HepG2 (cell line): ENCODE measurements around the gene PLS1. TPM values are rescaled to one million over a fixed set of nuclear protein-coding genes. Genes with fewer than 3 reads are reported as not detected.

Experiments used
- CHD2 ChIP-seq: IDR thresholded peaks from 2 replicates; pipeline ENCODE4 v1.6.1; 2011; ENCODE audit warnings: low read depth, low read length, improper control_type of control experiment
- GABPA ChIP-seq, 2 experiments: IDR thresholded peaks; 2 replicates each; pipeline ENCODE4 v1.6.1; 2011 to 2016; ENCODE audit warnings: low read depth in 2 of 2, low read length in 1 of 2, missing biosample characterization in 1 of 2, missing genetic modification characterization in 1 of 2
- GPBP1L1 ChIP-seq: sonication (generic); formaldehyde crosslinking; IDR thresholded peaks from 2 replicates; pipeline ENCODE4 v1.5.0; 2020; ENCODE audit warnings: mild to moderate bottlenecking, missing genetic modification reagents
- HOXD1 ChIP-seq: sonication (generic); formaldehyde crosslinking; IDR thresholded peaks from 2 replicates; pipeline ENCODE4 v1.5.0; 2020; ENCODE audit warnings: missing genetic modification reagents
- LBX2 ChIP-seq: sonication (generic); formaldehyde crosslinking; IDR thresholded peaks from 2 replicates; pipeline ENCODE4 v1.5.0; 2020; ENCODE audit warnings: missing genetic modification reagents, mild to moderate bottlenecking, borderline replicate concordance
- MIER3 ChIP-seq: IDR thresholded peaks from 2 replicates; pipeline ENCODE4 v1.6.1; 2016; ENCODE audit warnings: missing compliant biosample characterization, borderline replicate concordance
- MXD3 ChIP-seq: IDR thresholded peaks from 2 replicates; pipeline ENCODE4 v1.6.1; 2016; ENCODE audit warnings: mild to moderate bottlenecking, missing biosample characterization, missing genetic modification reagents
- PCBP1 ChIP-seq: fragments of 200-400 bp; formaldehyde crosslinking; IDR thresholded peaks from 2 replicates; pipeline ENCODE4 v1.6.1; 2017; ENCODE audit warnings: mild to moderate bottlenecking, low read depth, low read length, borderline replicate concordance
- RFXAP ChIP-seq: sonication (generic); formaldehyde crosslinking; IDR thresholded peaks from 2 replicates; pipeline ENCODE4 v1.4.0; 2020; ENCODE audit warnings: missing genetic modification reagents, borderline replicate concordance
- RXRA ChIP-seq: sonication (generic); formaldehyde crosslinking; IDR thresholded peaks from 2 replicates; pipeline ENCODE4 v1.5.1; 2020; ENCODE audit warnings: missing genetic modification reagents
- SALL1 ChIP-seq: sonication (generic); formaldehyde crosslinking; IDR thresholded peaks from 2 replicates; pipeline ENCODE4 v1.8.0; 2022; ENCODE audit warnings: mild to moderate bottlenecking, missing genetic modification reagents
- SMC3 ChIP-seq: IDR thresholded peaks from 2 replicates; pipeline ENCODE4 v1.6.1; 2011; ENCODE audit warnings: low read length, improper control_type of control experiment
- SOX6 ChIP-seq, 2 experiments: fragments of 450-650 bp in 1 of 2; sonication (generic) in 1 of 2; formaldehyde crosslinking in 1 of 2; IDR thresholded peaks; 2 replicates each; pipeline versions ENCODE4 v1.4.0 to v1.6.1; 2017 to 2020; ENCODE audit warnings: antibody characterized with exemption in 1 of 2, mild to moderate bottlenecking in 1 of 2, missing genetic modification reagents in 1 of 2
- TERF1 ChIP-seq: sonication (generic); formaldehyde crosslinking; IDR thresholded peaks from 2 replicates; pipeline ENCODE4 v1.8.0; 2022; ENCODE audit warnings: mild to moderate bottlenecking, missing genetic modification reagents, moderate library complexity
- ZMYM2 ChIP-seq: sonication (generic); formaldehyde crosslinking; IDR thresholded peaks from 2 replicates; pipeline ENCODE4 v1.8.0; 2022; ENCODE audit warnings: mild to moderate bottlenecking, missing genetic modification reagents
- ZNF143 ChIP-seq: sonication (generic); formaldehyde crosslinking; IDR thresholded peaks from 2 replicates; pipeline ENCODE4 v1.4.0; 2020; ENCODE audit warnings: missing genetic modification reagents
- ZNF18 ChIP-seq: sonication (generic); formaldehyde crosslinking; IDR thresholded peaks from 2 replicates; pipeline ENCODE4 v1.8.0; 2022; ENCODE audit warnings: mild to moderate bottlenecking, missing genetic modification reagents; ENCODE audit not compliant: insufficient replicate concordance
- ZNF292 ChIP-seq: sonication (generic); formaldehyde crosslinking; IDR thresholded peaks from 2 replicates; pipeline ENCODE4 v1.8.1; 2022; ENCODE audit warnings: mild to moderate bottlenecking, low read depth, missing genetic modification reagents, borderline replicate concordance
- ZNF343 ChIP-seq: sonication (generic); formaldehyde crosslinking; IDR thresholded peaks from 2 replicates; pipeline ENCODE4 v1.4.0; 2020; ENCODE audit warnings: mild to moderate bottlenecking, missing genetic modification reagents
- ZNF354B ChIP-seq: sonication (generic); formaldehyde crosslinking; IDR thresholded peaks from 2 replicates; pipeline ENCODE4 v1.8.0; 2022; ENCODE audit warnings: mild to moderate bottlenecking, missing genetic modification reagents
- ZNF501 ChIP-seq: sonication (generic); formaldehyde crosslinking; IDR thresholded peaks from 2 replicates; pipeline ENCODE4 v1.5.1; 2020; ENCODE audit warnings: mild to moderate bottlenecking, moderate library complexity, missing genetic modification reagents
- ZNF558 ChIP-seq: sonication (generic); formaldehyde crosslinking; IDR thresholded peaks from 2 replicates; pipeline ENCODE4 v1.9.0; 2022; ENCODE audit warnings: mild to moderate bottlenecking, missing genetic modification reagents, borderline replicate concordance
- ZNF747 ChIP-seq: sonication (generic); formaldehyde crosslinking; IDR thresholded peaks from 2 replicates; pipeline ENCODE4 v1.8.1; 2023; ENCODE audit warnings: missing genetic modification reagents, mild to moderate bottlenecking, borderline replicate concordance
- ZNF768 ChIP-seq: sonication (generic); formaldehyde crosslinking; IDR thresholded peaks from 2 replicates; pipeline ENCODE4 v1.4.0; 2020; ENCODE audit warnings: missing genetic modification reagents
- ZNF773 ChIP-seq: sonication (generic); formaldehyde crosslinking; IDR thresholded peaks from 2 replicates; pipeline ENCODE4 v1.4.0; 2020; ENCODE audit warnings: missing genetic modification reagents, borderline replicate concordance
- polyA plus RNA-seq, 8 experiments: library from polyadenylated mRNA; depleted of rRNA in 3 of 8; stranded (reverse) in 7 of 8; unstranded in 1 of 8; fragments of >200 nt; fragmentation: Illumina TruSeq in 4 of 8; extraction: Trizol in 4 of 8; gene quantifications; 2 replicates each; pipeline versions ENCODE4 v1.2.1 to v1.2.3, GENCODE V29; 2011 to 2016; ENCODE audit warnings: low read depth in 4 of 8, missing spikeins in 1 of 8, mixed read lengths in 1 of 8; ENCODE audit not compliant: insufficient read depth in 1 of 8
- total RNA-seq, 5 experiments: library from RNA; depleted of rRNA; stranded (reverse); fragments of >200 nt; fragmentation: Illumina TruSeq; extraction: Trizol; gene quantifications; 2 replicates each; pipeline ENCODE4 v1.2.3, GENCODE V29; 2016; ENCODE audit warnings: low read depth in 1 of 5

The PLS1 gene
- total and polyA plus RNA-seq, 2 of the 13 experiments (the other 11 are each of a cell fraction or from before 2014, with no cell fraction given), result 11.2 to 21.1 TPM

GRCh38 chr3:142724682-142725356 lies 128.6 kb downstream of the PLS1 start (continued):
- no peak for TF ChIP-seq SOX6 (IDR thresholded peaks at IDR 0.05)
- peak; percentile 61 for TF ChIP-seq SOX6 (CRISPR knock-in tag; IDR thresholded peaks at IDR 0.05)
- TF ChIP-seq ZNF354B (CRISPR knock-in tag), result no peak
- no peak for TF ChIP-seq ZNF343
- TF ChIP-seq ZNF768 (CRISPR knock-in tag), result peak; percentile 54; the same call in 1 of the 2 replicates
- no peak for TF ChIP-seq GPBP1L1 (CRISPR knock-in tag)
- no peak for TF ChIP-seq ZNF558 (CRISPR knock-in tag)
- no peak for TF ChIP-seq CHD2
- TF ChIP-seq MXD3, result peak; percentile 72; the same call in 1 of the 2 replicates
- peak; percentile 70 for TF ChIP-seq SALL1 (CRISPR knock-in tag)
- TF ChIP-seq RFXAP (CRISPR knock-in tag), result no peak
- TF ChIP-seq ZNF18 (CRISPR knock-in tag), result peak; percentile 71
- peak; percentile 63; the same call in 1 of the 2 replicates for TF ChIP-seq ZNF747 (CRISPR knock-in tag)
- TF ChIP-seq ZNF773 (CRISPR knock-in tag), result no peak
- TF ChIP-seq LBX2 (CRISPR knock-in tag), result no peak
- TF ChIP-seq HOXD1 (CRISPR knock-in tag), result no peak
- TF ChIP-seq ZNF292 (CRISPR knock-in tag), result peak; percentile 51; the same call in 1 of the 2 replicates
- TF ChIP-seq ZNF143 (CRISPR knock-in tag), result no peak
- peak; percentile 20; the same call in 1 of the 2 replicates for TF ChIP-seq MIER3 (CRISPR knock-in tag)
- 0 out of 2 replicates have a peak, but pooled peaks have one; percentile 56 for TF ChIP-seq TERF1 (CRISPR knock-in tag)
- no peak for TF ChIP-seq PCBP1
- no peak for TF ChIP-seq SMC3
- TF ChIP-seq ZNF501, result peak; percentile 87
- TF ChIP-seq RXRA (CRISPR knock-in tag), result peak; percentile 79
- TF ChIP-seq ZMYM2 (CRISPR knock-in tag), result peak; percentile 94
- TF ChIP-seq GABPA (IDR thresholded peaks at IDR 0.05; ENCODE audit: low read depth, low read length), result no peak
- peak; percentile 66; the same call in 1 of the 2 replicates for TF ChIP-seq GABPA (CRISPR knock-in tag; IDR thresholded peaks at IDR 0.05; ENCODE audit: low read depth)
